Neuronal stem cell (in vitro differentiated cells): ENCODE results near the gene HOXA13.

Source experiments
- DNase-seq: peaks from one replicate; pipeline ENCODE4 v3.0.0-alpha.2; 2013; ENCODE audit warnings: low spot score
- H2AFZ ChIP-seq: one replicate; pipeline ENCODE4 v1.6.1; 2013; ENCODE audit warnings: mild to moderate bottlenecking, low read length, inconsistent platforms
- H2AK5ac ChIP-seq: 2 replicates; pipeline ENCODE4 v1.6.1; 2013; ENCODE audit warnings: low read depth, mild to moderate bottlenecking, inconsistent platforms, low read length, moderate library complexity, mixed read lengths
- H2BK120ac ChIP-seq: 2 replicates; pipeline ENCODE4 v1.6.1; 2013; ENCODE audit warnings: low read depth, mild to moderate bottlenecking, inconsistent platforms, low read length, moderate library complexity, mixed read lengths
- H2BK12ac ChIP-seq: one replicate; pipeline ENCODE4 v1.6.1; 2013; ENCODE audit warnings: low read length, inconsistent platforms
- H2BK15ac ChIP-seq: 2 replicates; pipeline ENCODE4 v1.6.1; 2013; ENCODE audit warnings: mild to moderate bottlenecking, low read length, inconsistent platforms, mixed read lengths
- H2BK5ac ChIP-seq: one replicate; pipeline ENCODE4 v1.6.1; 2013; ENCODE audit warnings: inconsistent platforms, mild to moderate bottlenecking, low read length, moderate library complexity
- H3K14ac ChIP-seq: one replicate; pipeline ENCODE4 v1.6.1; 2013; ENCODE audit warnings: low read length, inconsistent platforms
- H3K18ac ChIP-seq: 2 replicates; pipeline ENCODE4 v1.6.1; 2013; ENCODE audit warnings: low read length, inconsistent platforms
- H3K23ac ChIP-seq: 2 replicates; pipeline ENCODE4 v1.6.1; 2013; ENCODE audit warnings: low read depth, mild to moderate bottlenecking, mixed read lengths, low read length, inconsistent platforms; ENCODE audit not compliant: poor library complexity
- H3K27ac ChIP-seq: replicated peaks from 3 replicates; pipeline ENCODE4 v1.5.1; 2013; ENCODE audit warnings: low read length, inconsistent platforms
- H3K27me3 ChIP-seq, 3 experiments: 2 replicates each; pipeline ENCODE4 v1.6.1; 2013; ENCODE audit warnings: low read length in 3 of 3, mild to moderate bottlenecking in 2 of 3, inconsistent platforms in 1 of 3, low read depth in 1 of 3, mixed read lengths in 1 of 3, moderate library complexity in 1 of 3; ENCODE audit not compliant: control insufficient read depth in 3 of 3, insufficient read depth in 3 of 3
- H3K36me3 ChIP-seq, 2 donors: replicated peaks in 1 of 2; 2 replicates each; pipeline ENCODE4 v1.6.1; 2013; ENCODE audit warnings: low read length in 2 of 2; ENCODE audit not compliant: control insufficient read depth in 2 of 2, insufficient read depth in 2 of 2
- H3K4ac ChIP-seq: 2 replicates; pipeline ENCODE4 v1.6.1; 2013; ENCODE audit warnings: inconsistent platforms, mild to moderate bottlenecking, low read length, moderate library complexity
- H3K4me1 ChIP-seq, 2 donors: 1 replicate in 1 of 2; 2 replicates in 1 of 2; pipeline ENCODE4 v1.6.1; 2013; ENCODE audit warnings: low read length in 2 of 2, low read depth in 1 of 2; ENCODE audit not compliant: control insufficient read depth in 2 of 2, insufficient read depth in 1 of 2
- H3K4me2 ChIP-seq: one replicate; pipeline ENCODE4 v1.6.1; 2013; ENCODE audit warnings: mild to moderate bottlenecking, low read length, inconsistent platforms; ENCODE audit not compliant: insufficient read depth, poor library complexity, severe bottlenecking
- H3K4me3 ChIP-seq, 2 donors: 2 replicates each; pipeline ENCODE4 v1.5.1; 2013; ENCODE audit warnings: low read length in 2 of 2, mild to moderate bottlenecking in 2 of 2, inconsistent platforms in 1 of 2, moderate library complexity in 1 of 2
- H3K79me1 ChIP-seq: one replicate; pipeline ENCODE4 v1.6.1; 2013; ENCODE audit warnings: low read depth, mild to moderate bottlenecking, inconsistent platforms, low read length, moderate library complexity
- H3K9ac ChIP-seq: one replicate; pipeline ENCODE4 v1.6.1; 2013; ENCODE audit warnings: mild to moderate bottlenecking, low read depth, low read length, inconsistent platforms; ENCODE audit not compliant: poor library complexity
- H3K9me3 ChIP-seq, 2 donors: replicated peaks in 1 of 2; 2 replicates each; pipeline versions ENCODE3 to v1.6.1; 2013; ENCODE audit warnings: low read length in 2 of 2, mild to moderate bottlenecking in 2 of 2, inconsistent platforms in 1 of 2, low read depth in 1 of 2, mixed read lengths in 1 of 2, moderate library complexity in 1 of 2; ENCODE audit not compliant: control insufficient read depth in 2 of 2, insufficient read depth in 1 of 2
- H4K8ac ChIP-seq: one replicate; pipeline ENCODE4 v1.6.1; 2013; ENCODE audit warnings: low read depth, mild to moderate bottlenecking, inconsistent platforms, low read length, moderate library complexity
- H4K91ac ChIP-seq: one replicate; pipeline ENCODE4 v1.6.1; 2013; ENCODE audit warnings: low read length, low read depth, mild to moderate bottlenecking, inconsistent platforms; ENCODE audit not compliant: poor library complexity
- WGBS, 2 donors: extraction: QIAGEN DNeasy Blood & Tissue Kit; methylation state at CpG; one replicate each; pipeline ENCODE4 v1.1.7; 2013; ENCODE audit warnings: missing lambda C conversion rate in 2 of 2, mixed read lengths in 1 of 2; ENCODE audit not compliant: insufficient read length in 2 of 2, insufficient replicate concordance in 1 of 2; ENCODE audit errors: extremely low coverage in 2 of 2; 5-methylcytosine and 5-hydroxymethylcytosine counted together

Gene HOXA13

DNA sequence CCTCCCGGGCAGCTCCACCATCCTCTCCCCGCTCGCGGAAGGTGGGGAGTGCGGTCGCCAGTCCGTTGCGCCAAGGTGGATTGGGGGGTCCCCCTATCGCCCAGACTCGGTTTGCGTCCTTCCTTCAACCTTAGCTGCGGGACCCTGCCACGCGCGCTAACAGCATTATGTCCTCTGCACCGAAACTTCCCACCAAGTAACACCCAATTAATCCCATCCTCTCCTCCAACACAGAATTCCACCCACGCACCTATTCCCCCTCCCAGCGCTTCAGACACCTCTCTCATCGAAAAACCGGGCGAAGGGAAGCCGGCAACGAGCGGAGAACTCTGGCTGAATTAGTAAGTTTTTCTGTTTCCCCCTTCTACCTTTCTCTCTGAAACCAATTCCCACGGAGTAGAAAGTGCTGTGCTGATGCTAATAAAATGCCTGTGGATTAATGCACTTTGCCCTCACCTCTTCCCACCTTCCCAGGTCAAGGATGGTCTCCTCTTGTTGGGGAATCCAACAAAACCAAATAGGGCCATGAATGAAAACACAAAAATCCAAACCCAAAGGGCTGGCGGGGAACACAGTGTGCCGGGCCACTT is 48.5 kb downstream of the HOXA13 start:
- H4K91ac ChIP-seq: no peak overlapping the region
- no peak overlapping the region for H3K4ac ChIP-seq
- peaks cover 3 to 42% of the 10 kb centered on the region in 2 donors for H3K9me3 ChIP-seq
- no peaks in the 10 kb centered on the region for H3K79me1 ChIP-seq
- no peak overlapping the region for H4K8ac ChIP-seq
- H2BK5ac ChIP-seq: no peak overlapping the region
- H3K14ac ChIP-seq: no peak overlapping the region
- H2BK15ac ChIP-seq: no peak overlapping the region
- H3K4me2 ChIP-seq: peak overlapping the region; percentile 49
- H3K4me1 ChIP-seq: no peaks in the 10 kb centered on the region
- H3K27ac ChIP-seq: no peak overlapping the region
- peaks cover 82 to 99% (median 99%) of the 10 kb centered on the region in 3 experiments for H3K27me3 ChIP-seq
- H2AK5ac ChIP-seq: no peak overlapping the region
- peak overlapping the region; percentile 86 for H2AFZ ChIP-seq
- H3K36me3 ChIP-seq: no peaks in the 10 kb centered on the region
- WGBS, 2 donors: 100% methylated on average over 1 of the region's 27 CpGs; no CpG with 5 or more reads in 1 of the 2 donors
- H3K4me3 ChIP-seq: peak overlapping the region; percentile 34 to 36
- DNase-seq: no peak
- peak overlapping the region; percentile 17 for H3K9ac ChIP-seq
- H3K18ac ChIP-seq: peak overlapping the region; percentile 44
- H2BK120ac ChIP-seq: no peak overlapping the region
- H3K23ac ChIP-seq: peak overlapping the region; percentile 37
- no peak overlapping the region for H2BK12ac ChIP-seq

DNA sequence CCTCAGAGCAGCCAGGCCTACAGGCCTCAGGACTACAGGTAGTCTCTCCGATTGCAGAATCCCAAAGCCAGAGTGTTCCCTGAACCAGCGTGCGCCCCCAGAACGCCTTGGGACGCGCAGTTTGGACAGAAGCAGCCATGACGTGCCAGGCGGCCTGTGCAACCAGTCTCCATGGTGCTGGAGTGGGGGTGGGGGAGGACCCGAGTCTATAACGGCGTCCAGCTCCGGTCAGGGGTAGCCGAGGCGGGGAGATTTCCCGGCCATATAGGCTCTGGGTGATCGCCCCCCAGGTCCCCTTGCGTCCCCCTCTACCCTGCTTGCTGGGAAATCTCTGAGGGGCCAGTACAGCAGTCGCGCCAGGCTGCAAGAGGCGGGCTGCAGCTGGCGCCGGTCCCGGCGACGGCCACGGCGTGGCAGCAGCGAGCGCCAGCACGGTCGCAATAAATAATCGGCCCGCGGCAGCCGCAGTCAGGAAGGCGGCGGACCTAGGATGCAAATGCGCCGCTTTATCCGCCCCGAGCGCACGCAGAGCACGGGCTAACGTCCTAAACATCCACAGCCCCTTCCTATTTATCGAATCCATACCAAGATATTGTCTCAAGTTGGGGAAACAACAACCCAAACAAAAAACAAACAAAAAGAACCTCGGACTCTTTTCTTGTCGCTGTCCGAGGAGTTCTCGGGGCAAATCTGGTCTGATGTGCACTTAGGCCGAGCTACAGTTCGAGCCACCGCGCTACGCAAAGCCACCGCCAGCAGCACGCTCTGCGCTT is 49.1 kb downstream of the HOXA13 start:
- Histone ChIP-seq H3K4me3 (peak overlapping the region; percentile 34 to 36), H4K91ac (no peak overlapping the region), H3K27ac (no peak overlapping the region), H2AFZ (peak overlapping the region; percentile 86), H2BK120ac (no peak overlapping the region), H3K14ac (no peak overlapping the region), H4K8ac (no peak overlapping the region), H2BK12ac (no peak overlapping the region), H3K9me3 (peaks cover 3 to 39% of the 10 kb centered on the region in 2 donors), H2BK5ac (no peak overlapping the region), H2BK15ac (no peak overlapping the region), H3K9ac (peak overlapping the region; percentile 17), H3K4me1 (no peaks in the 10 kb centered on the region), H3K79me1 (no peaks in the 10 kb centered on the region), H3K4ac (no peak overlapping the region), H3K27me3 (peaks cover 78 to 99% (median 99%) of the 10 kb centered on the region in 3 experiments), H2AK5ac (no peak overlapping the region), H3K4me2 (peak overlapping the region; percentile 49), H3K36me3 (no peaks in the 10 kb centered on the region), H3K23ac (peak overlapping the region; percentile 37), H3K18ac (peak overlapping the region; percentile 44)
- no CpG with 5 or more reads among the region's 58 CpGs for WGBS, 2 donors
- DNase-seq: no peak

DNA sequence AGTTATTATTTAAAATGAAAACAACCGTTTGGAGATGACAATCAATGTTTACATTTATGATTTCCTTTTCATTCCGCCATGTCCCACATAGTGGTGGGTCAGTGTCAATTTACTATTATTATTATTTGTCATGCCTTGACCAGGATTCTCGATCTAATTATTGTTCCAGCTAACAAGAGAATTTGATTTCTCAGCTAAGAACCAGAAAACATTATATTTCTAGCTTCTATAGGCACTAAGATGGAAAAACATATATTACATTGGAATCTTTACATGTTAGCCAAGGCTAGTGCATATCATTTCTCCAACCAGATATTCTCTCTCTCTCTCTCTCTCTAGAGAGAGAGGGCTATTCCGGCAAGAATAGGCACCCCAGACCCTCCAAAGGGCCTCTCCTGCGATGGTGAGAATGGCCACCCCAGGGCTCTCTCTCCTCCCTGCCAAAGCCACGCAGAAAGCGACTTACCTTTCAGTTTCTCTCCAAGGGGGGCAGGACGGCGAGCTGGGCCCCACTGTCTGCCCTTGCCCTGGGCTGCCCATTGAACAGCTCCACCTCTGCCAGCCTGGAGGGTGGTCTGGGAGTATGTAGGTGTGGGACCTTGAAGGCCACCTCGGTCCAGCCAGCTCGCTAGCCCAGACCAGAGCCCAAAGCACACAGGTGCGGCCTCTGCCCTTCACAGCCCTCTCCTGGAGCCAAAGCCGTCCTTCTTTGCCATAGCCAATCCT is 49.9 kb downstream of the HOXA13 start:
- no peak for DNase-seq
- no peaks in the 10 kb centered on the region for H3K36me3 ChIP-seq
- no peak overlapping the region for H4K8ac ChIP-seq
- H3K4me3 ChIP-seq: peak overlapping the region in 1 of 2 donors; percentile 32
- no peak overlapping the region for H4K91ac ChIP-seq
- H2BK15ac ChIP-seq: no peak overlapping the region
- H3K4me1 ChIP-seq: no peaks in the 10 kb centered on the region
- no peak overlapping the region for H3K4me2 ChIP-seq
- peaks cover 3 to 32% of the 10 kb centered on the region in 2 donors for H3K9me3 ChIP-seq
- no peak overlapping the region for H2BK5ac ChIP-seq
- no peak overlapping the region for H3K9ac ChIP-seq
- no peak overlapping the region for H2BK12ac ChIP-seq
- H2BK120ac ChIP-seq: no peak overlapping the region
- H3K4ac ChIP-seq: no peak overlapping the region
- no peak overlapping the region for H3K18ac ChIP-seq
- no CpG with 5 or more reads among the region's 13 CpGs for WGBS, 2 donors
- H3K27ac ChIP-seq: no peak overlapping the region
- peak overlapping the region; percentile 73 for H3K23ac ChIP-seq
- peaks cover 78 to 99% (median 99%) of the 10 kb centered on the region in 3 experiments for H3K27me3 ChIP-seq
- H2AK5ac ChIP-seq: no peak overlapping the region
- H2AFZ ChIP-seq: peak overlapping the region; percentile 86
- no peak overlapping the region for H3K14ac ChIP-seq
- H3K79me1 ChIP-seq: no peaks in the 10 kb centered on the region
